ENCODE measurements around the gene FARS2.
"Not testable (repeated sequence)": the region's sequence is repeated elsewhere in the genome, so short reads cannot be mapped to it uniquely, and the experiment has no call there.

Gene FARS2

DNA sequence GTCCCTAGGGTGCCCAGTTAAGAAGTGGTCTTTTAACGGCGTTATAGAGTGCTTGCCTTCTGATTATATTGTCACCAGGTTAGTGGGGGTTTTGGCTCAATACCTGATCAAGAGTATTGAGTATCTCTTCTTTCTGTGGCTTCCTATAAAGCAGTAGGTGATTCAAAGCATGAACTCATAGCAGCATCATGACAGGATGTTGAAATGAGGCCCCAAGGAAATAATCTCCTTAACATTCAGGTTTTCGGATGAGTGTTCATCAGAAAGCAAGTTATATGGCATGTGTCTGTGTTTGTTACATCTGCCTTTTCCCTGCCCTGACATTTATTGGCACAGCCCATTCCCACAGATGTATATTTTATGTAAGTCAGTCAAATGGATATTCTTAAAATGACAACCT is 301.0 kb downstream of the FARS2 start:
- ChIA-PET POLR2A (ENCODE audit: low non-redundant PET) (no interaction called here), CTCF (no interaction called here)
- TF ChIP-seq CTCF (conservative IDR thresholded peaks at IDR 0.05; ENCODE audit: low read depth) = no peak
- DNase-seq (ENCODE audit: low spot score) = no peak
- H3K27ac ChIP-seq = no peak overlapping the region

- DNase-seq (ENCODE audit: low spot score) = no peak
- CTCF ChIA-PET = no interaction called here
- POLR2A ChIA-PET (ENCODE audit: low non-redundant PET) = no interaction called here
- H3K27ac ChIP-seq = no peak overlapping the region
- TF ChIP-seq CTCF (conservative IDR thresholded peaks at IDR 0.05; ENCODE audit: low read depth) = no peak
Observed at GRCh38 chr6:5563086-5563485, 301.8 kb downstream of the FARS2 start.

- DNase-seq (ENCODE audit: low spot score); POLR2A ChIA-PET (ENCODE audit: low non-redundant PET); H3K27ac ChIP-seq; CTCF ChIA-PET: not testable (repeated sequence)
Observed at GRCh38 chr6:5564746-5565145, 303.4 kb downstream of the FARS2 start.

DNA sequence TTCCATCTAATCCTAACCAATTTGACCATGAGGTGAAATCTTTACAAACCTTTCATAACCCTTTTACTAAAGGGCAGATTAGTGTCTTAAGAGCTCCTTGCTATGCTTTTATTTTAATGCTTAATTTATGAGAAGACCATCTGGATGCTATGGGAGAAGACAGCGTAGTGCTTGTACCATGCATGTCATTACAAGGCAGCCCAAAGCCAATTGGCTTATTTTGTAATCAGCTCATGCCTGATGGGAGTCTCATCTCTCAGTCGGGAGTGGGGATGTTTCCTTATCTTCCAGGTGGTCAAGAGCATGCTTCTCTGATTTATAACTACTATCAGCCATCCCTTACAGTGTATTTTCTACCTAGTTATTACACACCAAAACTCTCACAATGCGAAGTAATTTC is 304.7 kb downstream of the FARS2 start:
- DNase-seq (ENCODE audit: low spot score) = no peak
- H3K27ac ChIP-seq = no peak overlapping the region
- no peak for TF ChIP-seq CTCF (conservative IDR thresholded peaks at IDR 0.05; ENCODE audit: low read depth)
- CTCF ChIA-PET = no interaction called here
- POLR2A ChIA-PET (ENCODE audit: low non-redundant PET) = no interaction called here

DNA sequence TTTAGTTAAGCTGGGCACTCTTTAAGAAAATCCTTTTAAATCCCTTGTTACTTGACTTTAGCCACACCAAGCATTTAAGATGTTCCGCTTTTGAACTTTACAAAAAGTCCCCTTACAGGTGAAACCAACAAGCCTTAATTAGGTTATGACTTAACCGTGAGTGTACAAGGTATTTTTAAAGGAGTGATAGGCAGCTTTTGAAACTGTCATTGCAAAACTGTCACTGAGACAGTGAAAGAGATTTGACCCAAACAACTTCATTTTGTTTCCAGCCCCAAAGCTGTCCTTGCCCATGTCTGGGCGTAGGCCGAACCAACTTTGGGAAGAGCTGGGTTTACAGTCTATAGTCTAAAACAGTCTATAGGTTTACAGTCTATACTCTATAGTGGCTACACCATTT is 305.4 kb downstream of the FARS2 start:
- no peak for DNase-seq (ENCODE audit: low spot score)
- ChIA-PET POLR2A (ENCODE audit: low non-redundant PET) (no interaction called here), CTCF (no interaction called here)
- TF ChIP-seq CTCF (conservative IDR thresholded peaks at IDR 0.05; ENCODE audit: low read depth) = no peak
- no peak overlapping the region for H3K27ac ChIP-seq

- POLR2A ChIA-PET (ENCODE audit: low non-redundant PET) = no interaction called here
- CTCF ChIA-PET = no interaction called here
- DNase-seq (ENCODE audit: low spot score) = no peak
- no peak overlapping the region for H3K27ac ChIP-seq
- no peak for TF ChIP-seq CTCF (conservative IDR thresholded peaks at IDR 0.05; ENCODE audit: low read depth)
Observed at GRCh38 chr6:5567352-5567751, 306.0 kb downstream of the FARS2 start.

- no peak overlapping the region for H3K27ac ChIP-seq
- DNase-seq (ENCODE audit: low spot score) = no peak
- ChIA-PET CTCF (no interaction called here), POLR2A (ENCODE audit: low non-redundant PET) (no interaction called here)
- TF ChIP-seq CTCF (conservative IDR thresholded peaks at IDR 0.05; ENCODE audit: low read depth) = no peak
Observed at GRCh38 chr6:5567890-5568289, 306.6 kb downstream of the FARS2 start.
